Astrocyte (in vitro differentiated cells and primary cell): Measurements from ENCODE around the gene CENPB.

ENCODE experiments used
- CTCF ChIP-seq: IDR thresholded peaks from 2 replicates; pipeline ENCODE4 v1.5.1; 2011; ENCODE audit warnings: low read depth, mild to moderate bottlenecking, inconsistent platforms, low read length, moderate library complexity; ENCODE audit not compliant: insufficient read depth
- EZH2 ChIP-seq: IDR thresholded peaks from 2 replicates; pipeline ENCODE4 v1.6.1; 2012; ENCODE audit warnings: mild to moderate bottlenecking, low read length, inconsistent platforms; ENCODE audit not compliant: insufficient read depth

- TF ChIP-seq CTCF, result no peak
- no peak for TF ChIP-seq EZH2
These were observed 35.2 kb downstream of the CENPB start for GRCh38 chr20:3751305-3751674.
